T follicular helper cell (primary cell): Measurements from ENCODE around the gene PIGW.

Experiments used
- DNase-seq: peaks from one replicate; pipeline ENCODE4 v3.0.0-alpha.2; 2020; ENCODE audit warnings: low read depth

The PIGW gene

DNA sequence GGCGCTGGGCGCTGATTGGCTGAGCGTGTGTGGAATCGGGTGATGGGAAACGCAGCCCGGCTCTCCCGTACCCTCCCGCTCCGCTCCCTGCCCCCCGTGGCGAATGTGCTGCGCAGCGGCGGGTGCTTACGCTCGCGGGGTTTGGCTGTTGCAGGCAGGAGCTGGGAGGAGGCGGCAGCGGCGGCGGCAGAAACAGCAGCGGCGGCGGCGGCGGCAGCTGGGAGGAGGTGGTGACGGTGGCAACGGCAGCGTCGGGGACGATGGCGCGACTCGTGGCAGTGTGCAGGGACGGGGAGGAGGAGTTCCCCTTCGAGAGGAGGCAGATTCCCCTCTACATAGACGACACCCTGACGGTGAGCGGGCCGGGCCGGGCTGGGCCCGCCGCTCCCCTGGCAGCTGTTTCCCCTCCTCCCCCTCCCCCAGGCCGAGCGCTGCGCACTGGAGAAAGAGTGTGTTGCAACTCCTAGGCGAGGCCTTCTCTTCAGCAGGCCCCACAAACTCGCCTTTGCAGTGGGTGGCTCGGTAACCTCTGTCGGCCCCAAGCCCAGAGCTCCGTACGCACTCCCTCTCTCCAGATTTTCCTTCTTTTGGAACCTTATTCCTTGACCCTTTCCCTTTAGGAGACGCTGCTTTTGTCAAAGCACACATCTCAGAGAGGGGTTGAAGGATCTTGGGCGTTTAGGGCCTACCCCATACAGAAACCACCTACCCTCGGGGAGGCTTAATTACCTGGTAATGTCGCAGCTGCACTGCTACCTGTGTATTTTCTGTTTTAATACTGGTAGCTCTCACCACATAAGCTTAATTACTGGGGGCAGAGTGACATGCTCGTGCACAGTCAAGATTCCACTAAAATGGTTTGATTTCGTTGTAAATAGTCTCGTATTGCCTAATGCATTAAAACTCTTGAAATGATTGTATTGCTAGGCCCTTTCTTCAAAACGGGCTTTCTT, 11.0 kb downstream of the PIGW start:
- DNase-seq, result peak; percentile 96

DNA sequence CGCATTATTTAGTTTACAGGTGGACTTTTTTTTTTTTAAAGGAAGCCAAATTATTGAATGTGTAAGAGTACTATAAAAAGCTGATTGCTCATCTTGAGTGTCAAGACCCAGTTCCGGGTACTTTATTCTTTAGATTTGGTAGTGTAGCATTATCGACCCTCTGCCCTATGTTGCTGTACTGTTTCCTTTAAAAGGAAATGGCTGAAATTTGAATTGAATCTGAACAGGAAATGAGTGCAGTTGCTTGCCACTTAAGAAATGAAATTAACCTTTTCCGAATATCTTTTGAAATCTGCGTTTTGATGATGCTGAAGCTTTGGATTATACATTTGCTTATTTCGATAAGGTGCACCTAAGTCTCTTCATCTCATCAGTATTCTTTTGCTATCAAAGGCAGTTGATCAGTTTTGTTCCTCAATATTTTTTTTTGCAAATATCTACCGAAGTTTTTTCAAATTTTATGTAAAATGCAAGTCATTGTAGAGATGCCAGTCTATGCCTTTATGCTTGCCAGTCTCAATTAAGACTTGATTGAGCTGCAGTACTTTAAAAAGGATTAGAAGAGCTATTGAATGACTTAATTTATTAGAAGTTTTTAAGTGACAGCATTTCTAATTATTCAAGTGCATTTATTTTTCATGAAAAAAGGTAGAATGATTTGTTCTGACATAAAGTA, 11.8 kb downstream of the PIGW start:
- DNase-seq, result no peak

DNA sequence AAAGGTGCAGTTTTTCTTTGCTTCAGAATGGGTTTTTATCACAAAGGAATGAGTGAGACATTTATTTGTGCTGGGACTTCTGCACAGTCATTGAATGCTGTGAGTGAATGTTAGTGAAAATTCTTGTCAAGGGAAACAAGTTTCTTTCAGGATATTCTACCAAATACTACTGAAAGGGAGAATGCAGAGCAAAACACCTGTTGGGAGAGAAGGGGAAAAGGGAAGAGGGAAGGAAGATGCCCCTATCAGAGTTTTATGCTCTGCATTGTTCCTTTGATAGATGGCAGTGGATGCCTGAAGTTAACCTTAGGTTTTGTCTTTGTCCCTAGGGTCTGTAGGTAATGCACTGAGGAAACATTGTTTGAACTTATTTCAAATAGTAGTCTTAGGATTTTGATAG, 13.0 kb downstream of the PIGW start:
- DNase-seq, result no peak

DNA sequence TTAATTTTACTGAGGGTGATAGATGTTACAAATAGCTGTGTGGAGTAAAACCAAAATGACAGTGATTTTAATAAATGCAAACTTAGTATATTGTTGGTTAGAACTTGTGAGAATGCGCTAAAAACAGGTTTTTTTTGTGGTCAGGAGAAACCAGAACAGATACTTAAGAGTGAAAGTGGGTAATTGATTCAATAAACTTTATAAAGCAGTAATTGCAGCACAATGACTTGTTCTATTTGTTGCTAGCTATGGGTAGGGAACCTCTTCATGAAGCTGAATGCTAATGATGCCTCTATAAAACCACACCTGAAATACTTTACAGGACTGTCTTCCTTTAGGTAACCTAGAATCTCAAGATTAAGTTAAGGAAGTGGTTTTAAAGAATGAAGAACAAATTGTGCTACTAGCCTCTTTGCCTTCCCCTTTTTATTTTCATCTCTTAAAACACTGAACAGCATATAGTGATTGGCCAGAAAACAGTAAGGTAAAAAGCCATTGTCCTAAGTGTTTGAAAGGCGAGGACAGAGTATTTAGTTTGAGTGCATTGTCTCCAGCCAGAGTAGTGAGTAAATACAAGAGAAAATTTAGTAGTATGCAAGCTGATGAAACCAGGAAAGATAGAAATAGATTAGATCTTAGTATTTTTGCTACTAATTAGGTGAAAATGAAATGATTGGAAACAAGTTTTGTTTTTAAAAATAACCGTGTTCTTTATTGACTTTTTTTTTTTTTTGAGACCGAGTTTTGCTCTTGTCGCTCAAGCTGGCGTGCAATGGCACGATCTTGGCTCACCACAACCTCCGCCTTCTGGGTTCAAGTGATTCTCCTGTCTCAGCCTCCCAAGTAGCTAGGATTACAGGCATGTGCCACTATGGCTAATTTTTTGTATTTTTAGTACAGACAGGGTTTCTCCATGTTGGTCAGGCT, 16.0 kb downstream of the PIGW start:
- no peak for DNase-seq

DNA sequence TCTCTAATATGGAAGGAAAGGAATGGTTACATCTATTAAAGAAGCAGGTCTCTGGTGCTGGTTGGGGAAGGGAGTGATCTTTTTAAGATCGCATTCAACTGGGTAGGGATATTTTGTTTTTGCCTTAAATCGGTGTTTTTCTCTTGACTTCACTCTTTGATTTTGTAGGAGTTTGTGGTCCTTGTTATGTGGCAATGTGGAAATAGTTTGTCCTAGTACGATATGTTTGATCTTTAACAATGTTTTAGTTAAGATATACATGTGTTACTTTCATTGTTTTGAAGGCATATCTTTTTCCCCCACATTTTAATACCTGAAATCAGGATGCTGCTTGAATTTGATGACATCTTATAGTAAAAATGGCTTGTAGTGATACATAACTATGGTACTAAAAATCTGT, 18.7 kb downstream of the PIGW start:
- DNase-seq, result no peak

DNA sequence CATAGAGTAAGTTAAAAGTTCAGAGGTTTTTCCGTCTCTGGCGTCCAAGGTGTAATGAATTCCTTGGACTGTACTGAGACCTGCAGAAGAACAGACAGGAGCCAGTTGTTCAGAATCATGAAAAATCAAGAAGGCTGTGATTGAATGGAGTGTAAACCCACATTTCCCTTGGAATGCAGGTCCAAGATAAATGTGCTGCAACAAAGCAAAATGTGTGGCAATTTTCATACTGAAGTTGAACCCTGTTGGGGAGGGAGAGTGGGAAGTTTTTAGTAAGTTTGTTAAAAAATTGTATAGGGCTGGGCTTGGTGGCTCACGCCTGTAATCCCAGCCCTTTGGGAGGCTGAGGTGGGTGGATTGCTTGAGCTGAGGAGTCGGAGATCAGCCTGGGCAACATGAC, 31.3 kb downstream of the PIGW start:
- DNase-seq, result no peak

DNA sequence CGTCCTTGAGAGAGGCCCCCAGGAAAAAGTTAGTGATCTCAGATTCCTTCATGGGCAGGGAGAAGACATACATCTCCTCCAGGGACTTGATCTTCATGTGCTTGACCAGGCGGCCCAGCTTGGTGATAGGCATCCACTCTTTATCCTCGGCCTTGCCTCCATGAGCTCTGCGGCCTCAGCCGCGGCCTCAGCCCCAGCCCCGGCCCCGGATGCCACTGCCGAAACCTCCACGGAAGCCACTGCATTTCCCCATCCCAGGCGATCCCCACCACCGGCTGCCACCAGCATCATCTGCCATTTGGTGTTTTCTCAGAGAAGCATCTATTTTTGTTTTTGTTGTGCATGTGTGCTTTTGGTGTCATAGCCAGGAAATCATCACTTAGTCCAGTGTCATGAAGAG, 40.2 kb downstream of the PIGW start:
- DNase-seq, result no peak

DNA sequence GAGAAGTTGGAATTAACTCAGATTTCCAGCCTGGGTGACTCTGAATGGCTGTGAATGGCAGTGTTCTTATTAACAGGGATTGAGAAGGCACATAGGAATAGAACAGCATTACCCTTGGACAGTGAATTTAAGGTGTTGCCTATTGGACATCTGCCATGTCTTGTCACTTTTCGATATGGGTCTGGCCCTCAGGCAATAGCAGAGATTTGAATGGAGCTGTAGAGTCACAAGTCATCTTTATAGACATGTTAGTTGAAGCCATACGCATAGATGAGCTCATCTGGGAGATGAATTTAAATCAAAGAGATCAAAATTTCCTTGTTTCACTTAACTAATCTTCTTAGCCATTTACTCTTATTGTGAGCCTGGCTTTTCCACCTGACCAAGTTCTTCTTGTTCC, 42.0 kb downstream of the PIGW start:
- no peak for DNase-seq

DNA sequence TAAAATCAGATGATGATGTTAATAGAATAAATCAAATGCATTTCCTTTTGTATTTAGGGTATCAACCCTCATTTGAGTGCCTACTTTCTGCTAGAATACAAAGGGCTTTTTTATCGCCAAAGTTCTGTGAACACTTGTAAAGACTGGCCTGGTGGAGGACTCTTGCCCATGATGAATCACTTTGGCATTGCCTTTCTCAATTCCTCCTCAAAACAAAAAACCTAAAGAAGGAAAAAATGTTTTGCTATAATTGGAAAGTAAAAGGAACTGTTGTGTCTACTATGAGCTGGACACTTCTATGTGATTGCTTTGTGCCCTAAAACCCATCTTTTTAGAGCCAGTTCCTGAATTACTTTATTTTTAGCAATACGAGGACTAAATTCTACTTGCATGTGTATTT, 43.9 kb downstream of the PIGW start:
- DNase-seq, result no peak

DNA sequence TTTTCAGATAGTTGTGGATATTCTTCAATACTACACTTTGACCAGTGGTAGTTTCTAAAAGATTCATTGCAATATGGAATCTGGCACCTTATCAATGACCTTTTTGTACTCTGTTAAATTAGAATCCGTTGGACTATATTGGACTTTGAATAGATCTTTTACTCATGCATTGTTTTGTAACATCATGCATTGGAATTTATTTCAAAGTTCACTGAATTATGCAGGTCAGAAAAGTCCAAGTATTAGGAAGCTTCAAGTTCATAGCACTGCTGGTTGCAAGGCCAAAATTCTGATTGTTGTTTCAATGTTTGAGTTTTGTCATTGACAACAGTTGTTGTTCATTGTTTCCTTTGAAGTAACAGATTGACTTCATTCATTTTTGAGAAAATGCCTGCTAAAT, 49.0 kb downstream of the PIGW start:
- DNase-seq, result no peak

DNA sequence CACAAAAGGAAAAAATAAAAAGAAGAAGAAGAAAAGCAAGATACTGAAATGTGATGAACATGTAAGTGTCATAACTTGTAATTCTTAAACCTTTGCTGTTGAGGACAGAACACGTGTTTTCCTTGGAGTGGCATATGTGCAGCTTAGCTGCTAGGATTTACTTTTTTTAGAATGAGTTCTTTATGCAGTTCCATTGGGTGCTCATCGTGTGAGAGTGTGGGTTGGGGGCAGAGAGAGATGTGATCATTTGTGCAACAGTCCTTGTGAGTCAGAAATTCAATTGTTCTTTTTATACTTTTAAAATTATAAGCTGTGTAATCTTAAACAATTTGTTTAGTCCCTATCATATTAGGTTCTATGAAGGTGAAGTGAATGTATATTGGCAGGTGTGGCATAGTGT, 51.4 kb downstream of the PIGW start:
- no peak for DNase-seq
